Activated T-cell treated with anti-CD3 and anti-CD28 coated beads for 1 hour (primary cell): Measurements from ENCODE around the gene MAP1LC3B.
"Not testable (repeated sequence)": the region's sequence is repeated elsewhere in the genome, so short reads cannot be mapped to it uniquely, and the experiment has no call there.

Source experiments
- DNase-seq: peaks from one replicate; pipeline ENCODE4 v3.0.0-alpha.2; 2020; ENCODE audit warnings: low read depth

The MAP1LC3B gene

GRCh38 chr16:87360862-87361610 is 31.1 kb upstream of the MAP1LC3B start:
- DNase-seq = no peak

GRCh38 chr16:87361916-87362619 is 30.1 kb upstream of the MAP1LC3B start:
- DNase-seq = no peak

- not testable (repeated sequence) for DNase-seq
Observed at GRCh38 chr16:87362828-87363559, 29.1 kb upstream of the MAP1LC3B start.

GRCh38 chr16:87363771-87364455 is 28.2 kb upstream of the MAP1LC3B start:
- no peak for DNase-seq

- DNase-seq = no peak
Observed at GRCh38 chr16:87365021-87365713, 27.0 kb upstream of the MAP1LC3B start.

- no peak for DNase-seq
Observed at GRCh38 chr16:87366288-87366687, 25.8 kb upstream of the MAP1LC3B start.

DNA sequence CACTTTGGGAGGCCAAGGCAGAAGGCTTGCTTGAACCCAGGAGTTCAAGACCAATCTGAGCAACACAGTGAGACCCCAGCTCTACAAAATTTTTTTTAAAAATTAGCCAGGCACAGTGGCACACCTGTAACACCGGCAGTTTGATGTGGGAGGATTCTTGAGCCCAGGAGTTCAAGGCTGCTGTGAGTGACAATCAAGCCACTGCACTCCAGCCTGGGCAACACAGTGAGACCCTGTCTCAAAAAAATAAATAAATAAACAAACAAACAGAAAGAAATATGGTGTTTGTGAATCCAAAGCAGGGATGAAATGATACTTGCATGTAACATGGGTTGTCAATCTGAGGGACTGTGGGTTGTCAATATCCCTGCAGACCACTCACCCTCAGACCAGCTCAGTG is 25.2 kb upstream of the MAP1LC3B start:
- no peak for DNase-seq

DNA sequence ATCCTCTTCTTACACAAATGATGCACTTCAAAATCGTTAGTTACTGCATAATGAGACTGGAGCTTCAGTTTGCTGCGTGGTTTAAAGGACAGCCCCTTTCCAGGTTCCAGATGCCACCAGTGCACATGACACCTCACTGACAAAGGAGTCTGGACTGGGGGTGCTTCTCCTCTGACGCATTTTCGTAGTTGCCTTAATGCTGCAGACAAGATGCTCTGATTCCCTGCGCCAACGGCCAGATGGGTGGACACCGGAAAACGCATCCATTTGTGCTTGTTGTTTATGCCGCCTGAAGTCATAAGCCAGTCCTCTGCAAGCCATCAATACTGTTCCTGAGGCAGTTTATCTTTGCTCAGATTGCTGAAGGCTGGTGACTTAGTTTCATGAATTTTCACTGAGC is 24.6 kb upstream of the MAP1LC3B start:
- no peak for DNase-seq

GRCh38 chr16:87368029-87368770 is 23.9 kb upstream of the MAP1LC3B start:
- no peak for DNase-seq

DNA sequence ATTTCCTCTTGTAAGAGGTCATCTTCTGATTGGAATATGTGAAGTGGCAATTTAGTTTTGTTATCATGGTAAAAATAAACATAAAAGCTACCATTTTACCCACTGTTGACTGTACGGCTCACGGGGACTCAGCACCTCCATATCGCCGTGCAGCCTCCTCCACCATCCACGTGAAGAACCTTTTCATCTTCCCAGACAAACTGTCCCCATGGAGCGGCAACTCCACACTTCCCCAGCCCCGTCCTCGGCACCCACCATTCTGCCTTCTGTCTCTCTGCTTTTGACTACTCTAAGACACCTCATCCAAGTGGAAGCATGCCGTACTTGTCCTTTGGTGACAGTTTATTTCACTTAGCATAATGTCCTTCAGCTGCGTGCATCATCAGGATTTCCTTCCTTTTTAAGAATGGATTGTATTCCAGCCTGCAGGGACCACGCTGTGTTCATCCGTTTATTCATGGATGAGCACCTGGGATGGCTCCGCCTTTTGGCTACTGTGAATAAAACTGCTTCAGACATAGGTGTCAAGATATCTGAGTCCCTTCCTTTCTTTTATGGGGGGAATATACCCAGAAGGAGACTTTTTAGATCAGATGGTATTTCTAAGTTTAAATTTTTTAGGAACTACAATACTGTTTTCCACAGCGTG is 22.9 kb upstream of the MAP1LC3B start:
- no peak for DNase-seq

- no peak for DNase-seq
Observed at GRCh38 chr16:87369796-87370719, 22.1 kb upstream of the MAP1LC3B start.

GRCh38 chr16:87371261-87371866 is 20.8 kb upstream of the MAP1LC3B start:
- DNase-seq = no peak

DNA sequence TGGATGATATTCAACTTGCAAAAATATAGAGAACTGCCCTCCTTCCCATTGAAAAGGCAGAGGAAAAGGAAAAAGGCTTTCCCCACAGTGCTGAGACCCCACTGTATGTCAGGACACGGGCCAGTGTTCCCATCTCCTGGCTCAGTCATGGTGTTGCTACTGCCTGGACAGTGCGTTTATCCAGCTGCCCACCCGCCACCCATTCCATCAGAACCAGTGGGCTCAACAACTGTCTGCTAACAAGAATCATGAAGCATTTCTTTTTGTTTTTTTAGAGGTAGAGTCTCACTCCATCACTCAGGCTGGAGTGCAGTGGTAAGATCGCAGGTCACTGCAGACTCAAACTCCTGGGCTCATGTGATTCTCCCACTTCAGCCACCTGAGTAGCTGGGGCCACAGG is 19.8 kb upstream of the MAP1LC3B start:
- DNase-seq = no peak

GRCh38 chr16:87374313-87374712 is 17.8 kb upstream of the MAP1LC3B start:
- DNase-seq = no peak

GRCh38 chr16:87375426-87376135 is 16.6 kb upstream of the MAP1LC3B start:
- no peak for DNase-seq

- DNase-seq = no peak
Observed at GRCh38 chr16:87376660-87377059, 15.5 kb upstream of the MAP1LC3B start.

GRCh38 chr16:87379312-87379752 is 12.8 kb upstream of the MAP1LC3B start:
- DNase-seq = not testable (repeated sequence)

DNA sequence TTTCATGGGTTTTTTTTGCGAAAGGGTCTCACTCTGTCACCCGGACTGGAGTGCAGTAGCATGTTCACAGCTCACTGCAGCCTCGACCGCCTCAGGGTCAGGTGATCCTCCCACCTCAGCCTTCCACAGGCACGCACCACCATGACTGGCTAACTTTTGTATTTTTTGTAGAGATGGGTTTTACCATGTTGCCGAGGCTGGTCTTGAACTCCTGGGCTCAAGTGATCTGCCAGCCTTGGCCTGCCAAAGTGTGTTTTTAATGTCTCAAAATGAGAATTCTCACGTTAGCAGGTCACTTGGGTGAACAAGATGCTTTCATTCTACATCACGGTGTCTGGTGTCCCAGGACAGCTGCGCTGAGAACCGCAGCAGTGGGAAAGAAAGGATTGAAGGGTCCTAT is 11.7 kb upstream of the MAP1LC3B start:
- no peak for DNase-seq
